IMR-90 (cell line): Measurements from ENCODE around the gene GPR158. TPM values are rescaled to one million over a fixed set of nuclear protein-coding genes. Genes with fewer than 3 reads are reported as not detected.

Source experiments
- ATAC-seq: fragments of 200-7000 bp; cut with Tn5 transposase; 2 replicates; pipeline ENCODE4 v1.9.1; 2020; ENCODE audit warnings: low read depth, mild to moderate bottlenecking, moderate library complexity
- BruUV-seq: library from RNA; stranded (reverse); fragments of 400-500 nt; replicated peaks from 2 replicates; lab custom pipeline; 2021; lab: Mats Ljungman, UMichigan
- CTCF ChIA-PET: fragments of 300-600 bp; formaldehyde crosslinking; extraction: SDS; loops from one replicate; lab custom pipeline; 2021; ENCODE audit warnings: antibody characterized with exemption; lab: Yijun Ruan, JAX
- POLR2A ChIA-PET: fragments of 300-600 bp; sonication (Branson Sonifier 250); formaldehyde crosslinking; loops from one replicate; lab custom pipeline; 2022; ENCODE audit warnings: antibody characterized with exemption; ENCODE audit not compliant: unreplicated experiment; lab: Charles Lee
- DNase-seq: peaks from one replicate; pipeline ENCODE4 v3.0.0; 2013
- H2AFZ ChIP-seq: replicated peaks from 2 replicates; pipeline ENCODE3; 2013; ENCODE audit warnings: low read length, mild to moderate bottlenecking; ENCODE audit not compliant: poor library complexity
- H2AK5ac ChIP-seq: 2 replicates; pipeline ENCODE4 v1.6.1; 2013; ENCODE audit warnings: low read depth, low read length, inconsistent platforms
- H2AK9ac ChIP-seq: replicated peaks from 2 replicates; pipeline ENCODE3; 2013; ENCODE audit warnings: mild to moderate bottlenecking, low read depth, low read length, moderate library complexity; ENCODE audit not compliant: poor library complexity
- H2BK120ac ChIP-seq: 2 replicates; pipeline ENCODE4 v1.6.1; 2013; ENCODE audit warnings: low read depth, low read length, inconsistent platforms
- H2BK15ac ChIP-seq: 3 replicates; pipeline ENCODE4 v1.6.1; 2013; ENCODE audit warnings: low read depth, low read length, inconsistent platforms
- H2BK20ac ChIP-seq: 2 replicates; pipeline ENCODE4 v1.6.1; 2013; ENCODE audit warnings: low read depth, mild to moderate bottlenecking, inconsistent platforms, low read length, moderate library complexity
- H2BK5ac ChIP-seq: 2 replicates; pipeline ENCODE4 v1.6.1; 2013; ENCODE audit warnings: mild to moderate bottlenecking, low read depth, low read length, inconsistent platforms; ENCODE audit not compliant: poor library complexity, severe bottlenecking
- H3K14ac ChIP-seq: replicated peaks from 2 replicates; pipeline ENCODE4 v1.6.1; 2013; ENCODE audit warnings: low read depth, low read length, inconsistent platforms
- H3K18ac ChIP-seq: 2 replicates; pipeline ENCODE4 v1.6.1; 2013; ENCODE audit warnings: low read depth, low read length, control low read depth
- H3K23ac ChIP-seq: 2 replicates; pipeline ENCODE4 v1.6.1; 2013; ENCODE audit warnings: low read depth, low read length, inconsistent platforms
- H3K27ac ChIP-seq: 2 replicates; pipeline ENCODE4 v1.5.1; 2013; ENCODE audit warnings: mild to moderate bottlenecking, control low read depth, low read length; ENCODE audit not compliant: insufficient read depth
- H3K27me3 ChIP-seq: 2 replicates; pipeline ENCODE4 v1.6.1; 2013; ENCODE audit warnings: low read length; ENCODE audit not compliant: control insufficient read depth, insufficient read depth
- H3K36me3 ChIP-seq: 2 replicates; pipeline ENCODE4 v1.6.1; 2013; ENCODE audit warnings: low read length, mixed read lengths; ENCODE audit not compliant: control insufficient read depth, insufficient read depth
- H3K4ac ChIP-seq: 2 replicates; pipeline ENCODE4 v1.6.1; 2013; ENCODE audit warnings: low read depth, low read length, inconsistent platforms
- H3K4me1 ChIP-seq: 2 replicates; pipeline ENCODE4 v1.6.1; 2013; ENCODE audit warnings: low read length, mixed read lengths; ENCODE audit not compliant: control insufficient read depth, insufficient read depth
- H3K4me2 ChIP-seq: 2 replicates; pipeline ENCODE4 v1.6.1; 2013; ENCODE audit warnings: low read depth, mild to moderate bottlenecking, control low read depth, low read length, moderate library complexity
- H3K4me3 ChIP-seq: 2 replicates; pipeline ENCODE4 v1.5.1; 2013; ENCODE audit warnings: low read depth, mild to moderate bottlenecking, control low read depth, low read length, moderate library complexity; ENCODE audit not compliant: insufficient read depth
- H3K56ac ChIP-seq: 2 replicates; pipeline ENCODE4 v1.6.1; 2013; ENCODE audit warnings: low read length, inconsistent platforms; ENCODE audit not compliant: insufficient read depth; ENCODE audit errors: extremely low read depth
- H3K79me1 ChIP-seq, 2 experiments: 2 replicates each; pipeline ENCODE4 v1.6.1; 2013; ENCODE audit warnings: low read length in 2 of 2, inconsistent platforms in 1 of 2, low read depth in 1 of 2
- H3K9ac ChIP-seq: 2 replicates; pipeline ENCODE4 v1.6.1; 2013; ENCODE audit warnings: low read depth, low read length, control low read depth
- H3K9me1 ChIP-seq: 2 replicates; pipeline ENCODE4 v1.6.1; 2013; ENCODE audit warnings: low read length, inconsistent platforms; ENCODE audit not compliant: insufficient read depth
- H3K9me3 ChIP-seq: 2 replicates; pipeline ENCODE4 v1.6.1; 2013; ENCODE audit warnings: low read length; ENCODE audit not compliant: control insufficient read depth, insufficient read depth
- H4K20me1 ChIP-seq: 2 replicates; pipeline ENCODE4 v1.6.1; 2013; ENCODE audit warnings: low read length, inconsistent platforms; ENCODE audit not compliant: insufficient read depth
- H4K5ac ChIP-seq: 2 replicates; pipeline ENCODE4 v1.6.1; 2013; ENCODE audit warnings: mild to moderate bottlenecking, low read depth, low read length, control low read depth
- H4K8ac ChIP-seq, 2 experiments: 2 replicates each; pipeline ENCODE4 v1.6.1; 2013; ENCODE audit warnings: low read depth in 2 of 2, low read length in 2 of 2, control low read depth in 1 of 2, inconsistent platforms in 1 of 2
- H4K91ac ChIP-seq: 2 replicates; pipeline ENCODE4 v1.6.1; 2013; ENCODE audit warnings: low read depth, low read length, inconsistent platforms; ENCODE audit not compliant: insufficient read depth
- BHLHE40 ChIP-seq: fragments of 150-350 bp; IDR thresholded peaks from 2 replicates; pipeline ENCODE4 v1.6.1; 2016; ENCODE audit warnings: mild to moderate bottlenecking, low read depth, low read length
- POLR2A ChIP-seq: IDR thresholded peaks from 2 replicates; pipeline ENCODE4 v1.6.1; 2012; ENCODE audit warnings: mild to moderate bottlenecking, low read depth, low read length
- SMC3 ChIP-seq: fragments of 150-350 bp; IDR thresholded peaks from 2 replicates; pipeline ENCODE4 v1.6.1; 2016; ENCODE audit warnings: low read depth, mild to moderate bottlenecking, antibody characterized with exemption, low read length, moderate library complexity
- WGBS, 2 experiments: methylation state at CpG; one replicate each; pipeline versions ENCODE4 v1.1.5 to v1.1.7; 2013; ENCODE audit warnings: missing lambda C conversion rate in 2 of 2; ENCODE audit not compliant: insufficient read length in 1 of 2; ENCODE audit errors: extremely low coverage in 2 of 2; 5-methylcytosine and 5-hydroxymethylcytosine counted together
- dilution Hi-C: fragments of 300-500 bp; cut with HindIII; formaldehyde crosslinking; loops from one replicate; pipeline ENCODE4 v1.14.3; 2018; ENCODE audit warnings: low sequenced_read_pairs; ENCODE audit not compliant: unreplicated experiment
- in situ Hi-C: fragments of 300-500 bp; cut with MboI; formaldehyde crosslinking; loops from 3 replicates; pipeline ENCODE4 v1.14.3; 2019; ENCODE audit warnings: low sequenced_read_pairs, inconsistent platforms, mixed read lengths
- intact Hi-C: fragments of 100-400 bp; cut with micrococcal nuclease; formaldehyde crosslinking; loops from 2 replicates; pipeline ENCODE4 v1.10.0; 2022
- polyA plus RNA-seq, 3 experiments: library from polyadenylated mRNA; depleted of rRNA; stranded (reverse); fragments of >200 nt; gene quantifications; 2 replicates each; pipeline ENCODE4 v1.2.3, GENCODE V29; 2012; ENCODE audit warnings: low replicate concordance in 1 of 3
- total RNA-seq: library from RNA; depleted of rRNA; stranded (reverse); fragments of >200 nt; gene quantifications from 2 replicates; pipeline ENCODE4 v1.2.3, GENCODE V29; 2012

GPR158 gene
- total and polyA plus RNA-seq, 2 of the 4 experiments (the other 2 are of a cell fraction): not detected

DNA sequence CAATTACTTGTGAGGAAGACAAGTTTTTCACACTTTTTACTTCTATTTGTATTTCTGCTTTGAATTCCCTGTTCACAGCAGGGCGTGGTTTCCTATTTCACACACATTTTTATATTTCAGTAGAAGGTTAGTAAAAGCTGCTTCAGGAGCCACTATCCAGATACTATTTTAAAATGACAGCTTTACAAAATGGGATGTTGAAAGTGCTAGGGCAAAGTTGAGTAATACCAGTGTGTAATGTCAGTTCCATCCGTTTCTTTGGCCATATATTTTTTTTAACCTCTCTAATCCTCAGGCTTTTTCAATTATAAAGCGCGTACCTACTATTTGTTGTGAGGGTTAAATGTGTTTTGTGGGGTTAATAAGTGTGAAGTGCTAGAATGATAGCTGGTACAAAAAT is 276.6 kb downstream of the GPR158 start:
- Histone ChIP-seq H3K27me3 (no peaks in the 10 kb centered on the region), H4K8ac (no peak overlapping the region), H3K14ac (no peak overlapping the region), H4K91ac (no peak overlapping the region), H2AK9ac (no peak overlapping the region), H2BK15ac (no peak overlapping the region), H4K5ac (no peak overlapping the region), H3K9me3 (peaks cover 3% of the 10 kb centered on the region; the same call in 1 of the 2 replicates), H3K23ac (no peak overlapping the region), H3K9me1 (no peaks in the 10 kb centered on the region), H4K20me1 (no peaks in the 10 kb centered on the region), H3K56ac (no peak overlapping the region), H3K4me2 (no peak overlapping the region), H2AK5ac (no peak overlapping the region), H3K18ac (no peak overlapping the region), H3K4me1 (no peaks in the 10 kb centered on the region), H3K9ac (no peak overlapping the region), H2BK5ac (no peak overlapping the region), H2BK20ac (no peak overlapping the region), H2BK120ac (no peak overlapping the region), H2AFZ (no peak overlapping the region), H3K4me3 (no peak overlapping the region), H3K36me3 (no peaks in the 10 kb centered on the region), H3K79me1 (no peaks in the 10 kb centered on the region), H3K27ac (no peak overlapping the region), H3K4ac (no peak overlapping the region)
- POLR2A ChIA-PET: interaction anchor here (0.6 kb wide), 1 partner anchor 987 kb away, joined by 3 read pairs; no protein-coding TSS in a partner anchor
- TF ChIP-seq POLR2A (no peak), SMC3 (no peak), BHLHE40 (no peak)
- intact Hi-C loops (no loop called here), in situ Hi-C loops (no loop called here), dilution Hi-C loops (no loop called here)
- CTCF ChIA-PET: no interaction called here
- ATAC-seq (no peak), DNase-seq (no peak)
- WGBS, 2 experiments: no CpG with 5 or more reads among the region's 4 CpGs
- no TSS peak for BruUV-seq
